Psoas muscle (tissue), 8 donors: ENCODE results near the gene DEGS1. TPM values are rescaled to one million over a fixed set of nuclear protein-coding genes. Genes with fewer than 3 reads are reported as not detected.
A peak's percentile ranks its signal among the peaks of the same experiment; 100 is the strongest.

Experiments
- ATAC-seq, 4 donors: fragments of 200-7000 bp; cut with Tn5 transposase; one replicate each; pipeline ENCODE4 v1.9.1; 2020; ENCODE audit warnings: moderate library complexity in 3 of 4, mild to moderate bottlenecking in 2 of 4
- DNase-seq, 2 donors: peaks; one replicate each; pipeline ENCODE4 v3.0.0-alpha.2; 2020
- H3K27ac ChIP-seq: fragments of 200-600 bp; one replicate; pipeline ENCODE4 v1.8.0; 2022
- H3K27me3 ChIP-seq, 3 donors: fragments of 200-600 bp in 1 of 3; one replicate each; pipeline versions ENCODE4 v1.6.1 to v1.8.0; 2013 to 2022; ENCODE audit warnings: low read length in 2 of 3, mild to moderate bottlenecking in 2 of 3, moderate library complexity in 1 of 3; ENCODE audit not compliant: insufficient read depth in 3 of 3
- H3K36me3 ChIP-seq, 2 donors: fragments of 200-600 bp in 1 of 2; one replicate each; pipeline versions ENCODE4 v1.6.1 to v1.8.0; 2013 to 2022; ENCODE audit warnings: low read depth in 1 of 2, mild to moderate bottlenecking in 1 of 2, moderate library complexity in 1 of 2; ENCODE audit not compliant: insufficient read depth in 1 of 2
- H3K4me1 ChIP-seq: fragments of 200-600 bp; one replicate; pipeline ENCODE4 v1.8.0; 2022
- H3K4me3 ChIP-seq: fragments of 200-600 bp; one replicate; pipeline ENCODE4 v1.8.0; 2022; ENCODE audit warnings: mild to moderate bottlenecking
- H3K9me3 ChIP-seq: fragments of 200-600 bp; one replicate; pipeline ENCODE4 v1.8.0; 2022
- CTCF ChIP-seq: fragments of 200-600 bp; IDR thresholded peaks from one replicate; pipeline ENCODE4 v1.8.0; 2022; ENCODE audit warnings: antibody characterized with exemption
- WGBS, 3 donors: extraction: QIAGEN DNeasy Blood & Tissue Kit; methylation state at CpG; one replicate each; pipeline versions ENCODE4 v1.1.6 to v1.1.7; 2013; 5-methylcytosine and 5-hydroxymethylcytosine counted together
- intact Hi-C, 2 donors: fragments of 100-400 bp; cut with DNase I; formaldehyde crosslinking; loops; one replicate each; pipeline versions ENCODE4 v1.11.0 to v1.14.2; 2022
- polyA plus RNA-seq, 3 donors: library from polyadenylated mRNA; stranded (reverse); fragments of 200-250 nt; gene quantifications; one replicate each; pipeline ENCODE4 v1.2.3, GENCODE V29; 2013
- total RNA-seq, 4 donors: library from RNA; stranded (reverse); fragmentation: NEBNext Ultra II Directional in 2 of 4; extraction: Animal tissue kit (Norgen Biotek cat#: 25700) in 2 of 4; gene quantifications; one replicate each; pipeline versions ENCODE4 v1.2.1 to v1.2.4, GENCODE V29; 2021 to 2023
- donor health status: healthy with polysubstance abuse.
- donor health status: DM: no; HTN: no; CAD: no; lungs with moderate emphysema.
- donor health status: Bipolar disorder and iron deficiency.
- donor health status: healthy.
- donor health status: DM: yes; HTN: yes; CAD: no.
- donor health status: DM: no; HTN: no; CAD: no.
- donor health status: DM: no; HTN: no; CAD: no.
- donor health status: DM: yes; HTN: yes; CAD: no.

Gene DEGS1
- total and polyA plus RNA-seq, 7 donors: 16.1 to 26.7 (median 19.3) TPM

DNA sequence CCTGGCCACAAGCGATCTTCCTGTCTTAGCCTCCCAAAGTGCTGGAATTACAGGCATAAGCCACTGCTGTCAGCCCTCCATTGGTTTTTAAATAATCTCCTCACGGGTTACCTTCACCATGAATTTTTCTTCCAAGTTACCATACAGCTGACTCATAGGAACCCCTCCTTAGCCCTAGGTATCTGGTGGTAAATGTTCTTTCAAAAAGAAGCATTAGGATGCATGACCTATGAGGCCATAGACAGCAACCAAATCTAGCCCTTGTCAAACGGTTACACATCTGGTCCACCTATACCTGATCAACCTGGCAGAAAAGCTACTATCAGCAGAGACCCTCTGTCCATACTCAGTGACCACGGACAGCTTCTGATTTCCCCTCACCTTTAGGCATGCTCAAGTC lies 12.7 kb upstream of the DEGS1 start:
- intact Hi-C loops: no loop called here
- no peaks in the 10 kb centered on the region for H3K36me3 ChIP-seq
- WGBS, 3 donors: 91 to 96% (median 95%) methylated on average over 4 of the region's 4 CpGs
- DNase-seq (no peak), ATAC-seq (no peak)
- no peak for TF ChIP-seq CTCF
- no peaks in the 10 kb centered on the region for H3K27me3 ChIP-seq
- H3K4me1 ChIP-seq: peaks cover 4% of the 10 kb centered on the region
- no peaks in the 10 kb centered on the region for H3K9me3 ChIP-seq
- H3K27ac ChIP-seq: no peak overlapping the region
- H3K4me3 ChIP-seq: no peak overlapping the region

DNA sequence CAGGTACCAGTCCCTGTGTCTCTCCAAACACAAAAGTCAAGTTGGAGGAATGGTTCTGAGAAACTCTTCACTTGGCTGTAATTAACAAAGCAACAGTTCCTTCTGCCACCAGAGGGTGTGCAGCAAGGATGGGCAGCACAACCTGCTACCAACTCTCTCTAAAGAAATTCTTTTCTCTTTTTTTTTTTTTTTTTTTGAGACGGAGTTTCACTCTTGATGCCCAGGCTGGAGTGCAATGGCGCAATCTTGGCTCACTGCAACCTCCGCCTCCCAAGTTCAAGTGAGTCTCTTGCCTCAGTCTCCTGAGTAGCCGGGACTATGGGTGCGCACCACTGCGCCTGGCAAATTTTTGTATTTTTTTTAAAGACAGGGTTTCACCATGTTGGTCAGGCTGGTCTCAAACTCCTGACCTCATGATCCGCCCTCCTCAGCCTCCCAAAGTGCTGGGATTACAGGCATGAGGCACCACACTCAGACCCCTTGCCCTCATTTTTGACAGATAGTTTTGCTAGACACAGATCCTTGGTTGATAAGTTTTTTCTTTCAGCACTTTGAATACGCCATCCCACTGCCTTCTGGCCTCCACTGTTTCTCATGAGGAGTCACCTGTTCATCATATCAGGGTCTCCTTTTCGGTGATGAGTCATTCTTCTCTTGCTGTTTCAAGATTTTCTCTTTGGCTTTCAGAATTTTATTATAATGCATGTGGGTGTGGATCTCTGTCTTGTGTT lies 12.1 kb upstream of the DEGS1 start:
- ATAC-seq (no peak), DNase-seq (no peak)
- peaks cover 4% of the 10 kb centered on the region for H3K4me1 ChIP-seq
- H3K4me3 ChIP-seq: no peak overlapping the region
- H3K27ac ChIP-seq: no peak overlapping the region
- H3K9me3 ChIP-seq: no peaks in the 10 kb centered on the region
- no peaks in the 10 kb centered on the region for H3K27me3 ChIP-seq
- no peaks in the 10 kb centered on the region for H3K36me3 ChIP-seq
- 80 to 88% (median 85%) methylated on average over 9 of the region's 9 CpGs for WGBS, 3 donors
- TF ChIP-seq CTCF: peak; percentile 18
- intact Hi-C loops: no loop called here

GRCh38 chr1:224172229-224172628 lies 10.8 kb upstream of the DEGS1 start:
- DNase-seq (no peak), ATAC-seq (no peak)
- H3K27me3 ChIP-seq: no peaks in the 10 kb centered on the region
- H3K4me1 ChIP-seq: peaks cover 4% of the 10 kb centered on the region
- no peaks in the 10 kb centered on the region for H3K36me3 ChIP-seq
- WGBS, 3 donors: 79 to 91% (median 80%) methylated on average over 3 of the region's 3 CpGs
- no peak for TF ChIP-seq CTCF
- no peaks in the 10 kb centered on the region for H3K9me3 ChIP-seq
- intact Hi-C loops: no loop called here
- H3K27ac ChIP-seq: no peak overlapping the region
- H3K4me3 ChIP-seq: no peak overlapping the region

DNA sequence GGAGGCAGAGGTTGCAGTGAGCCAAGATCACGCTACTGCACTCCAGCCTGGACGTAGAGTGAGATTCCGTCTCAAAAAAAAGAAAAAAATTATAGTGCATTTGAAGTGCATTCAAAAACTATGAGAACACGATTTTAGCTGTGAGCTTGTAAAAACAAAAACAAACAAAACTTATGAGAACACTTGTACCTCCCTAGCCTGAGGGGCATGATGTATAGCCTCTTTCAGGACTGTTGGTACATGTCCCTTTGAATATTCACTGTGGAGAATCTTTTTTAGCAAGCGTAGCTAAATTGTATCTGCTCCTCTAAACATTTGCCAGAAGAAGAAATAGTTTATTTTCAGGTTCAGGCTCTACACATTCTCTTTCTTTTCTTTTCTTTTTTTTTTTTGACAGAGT lies 9.5 kb upstream of the DEGS1 start:
- no peaks in the 10 kb centered on the region for H3K27me3 ChIP-seq
- 79 to 87% (median 83%) methylated on average over 5 of the region's 5 CpGs for WGBS, 3 donors
- no peak overlapping the region for H3K27ac ChIP-seq
- no peak for ATAC-seq
- H3K4me1 ChIP-seq: peaks cover 4% of the 10 kb centered on the region
- no peaks in the 10 kb centered on the region for H3K9me3 ChIP-seq
- H3K36me3 ChIP-seq: no peaks in the 10 kb centered on the region
- no peak for DNase-seq
- TF ChIP-seq CTCF: no peak
- no peak overlapping the region for H3K4me3 ChIP-seq
- intact Hi-C loops: no loop called here

DNA sequence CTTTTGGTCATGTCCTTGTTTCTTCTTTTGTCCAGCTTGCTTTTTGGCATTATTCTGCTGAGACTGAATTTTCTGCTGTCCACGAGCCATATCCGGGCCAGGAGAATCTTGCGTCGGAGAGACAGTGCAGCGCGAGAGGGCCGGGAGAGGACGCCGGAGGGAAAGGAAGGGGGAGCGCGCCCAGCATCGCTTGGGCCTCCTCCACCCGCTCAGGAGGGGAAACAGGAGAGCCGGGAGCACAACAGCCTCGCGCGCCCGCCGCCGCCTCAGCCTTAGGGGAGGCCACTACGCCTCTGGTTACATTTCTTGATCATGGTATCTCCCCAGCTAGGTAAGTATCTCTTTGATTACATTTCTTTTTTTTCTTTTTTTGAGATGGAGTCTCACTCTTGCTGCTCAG lies 7.4 kb upstream of the DEGS1 start:
- DNase-seq (peak; percentile 70 to 84), ATAC-seq (peak in 2 of 4 donors; percentile 82 to 84)
- intact Hi-C loops: no loop called here
- WGBS, 3 donors: 15 to 20% (median 17%) methylated on average over 19 to 21 of the region's 21 CpGs
- Histone ChIP-seq H3K4me3 (no peak overlapping the region), H3K27me3 (no peaks in the 10 kb centered on the region), H3K9me3 (no peaks in the 10 kb centered on the region), H3K36me3 (no peaks in the 10 kb centered on the region), H3K27ac (no peak overlapping the region), H3K4me1 (no peaks in the 10 kb centered on the region)
- TF ChIP-seq CTCF: no peak
